NT2/D1 (cell line): ENCODE measurements around the gene DPT.

ENCODE experiments used
- SUZ12 ChIP-seq: IDR thresholded peaks from 2 replicates; pipeline ENCODE4 v1.6.1; 2011; ENCODE audit not compliant: insufficient read length, insufficient read depth; ENCODE audit errors: extremely low read depth
- YY1 ChIP-seq: IDR thresholded peaks from 2 replicates; pipeline ENCODE4 v1.6.1; 2011; ENCODE audit not compliant: insufficient read length, insufficient read depth
- ZNF274 ChIP-seq: IDR thresholded peaks from 2 replicates; pipeline ENCODE4 v1.6.1; 2011; ENCODE audit warnings: mild to moderate bottlenecking, low read depth, low read length

GRCh38 chr1:168734946-168735345, 5.9 kb upstream of the DPT start:
- TF ChIP-seq YY1 (no peak), ZNF274 (no peak), SUZ12 (no peak)
